ENCODE measurements around the gene TRUB2.
A peak's percentile ranks its signal among the peaks of the same experiment; 100 is the strongest.
"Not testable (repeated sequence)": the region's sequence is repeated elsewhere in the genome, so short reads cannot be mapped to it uniquely, and the experiment has no call there.

TRUB2 gene

DNA sequence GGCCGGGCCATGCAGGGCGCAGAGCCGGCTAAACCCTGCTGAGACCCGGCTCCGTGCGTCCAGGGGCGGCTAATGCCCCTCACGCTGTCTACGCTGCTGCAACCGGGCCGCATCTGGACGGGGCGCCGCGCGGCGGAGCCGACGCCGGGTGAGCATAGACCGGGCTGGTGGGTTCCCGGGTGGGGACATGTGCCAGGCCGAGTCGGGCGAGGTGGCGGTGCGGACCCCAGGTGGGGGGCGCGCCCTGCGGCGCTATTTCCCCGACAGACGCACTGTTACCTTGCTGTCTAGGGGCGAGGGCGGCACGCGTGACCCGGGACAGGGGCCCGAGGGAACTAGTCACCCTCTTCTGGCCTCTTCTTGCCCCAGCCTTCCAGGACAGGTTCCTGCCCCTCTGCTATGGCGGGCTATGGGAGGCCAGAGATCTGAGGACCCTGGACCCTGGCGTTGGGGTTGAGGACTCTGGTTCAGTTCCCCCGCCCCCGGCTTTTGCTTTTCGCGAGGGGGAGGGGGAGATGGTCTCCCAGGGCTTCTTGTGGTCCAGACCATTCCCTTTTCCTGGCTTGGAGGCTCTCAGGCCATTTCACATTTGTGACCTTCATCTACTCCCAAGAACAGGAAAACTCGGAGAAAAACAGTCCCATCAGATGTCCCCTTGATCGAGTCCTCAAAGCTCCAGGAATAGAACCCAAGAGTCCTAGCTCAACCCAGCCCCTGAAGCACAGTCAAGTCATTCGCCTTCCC is 18.6 kb upstream of the TRUB2 start:
- TF ChIP-seq, protein P1, sequence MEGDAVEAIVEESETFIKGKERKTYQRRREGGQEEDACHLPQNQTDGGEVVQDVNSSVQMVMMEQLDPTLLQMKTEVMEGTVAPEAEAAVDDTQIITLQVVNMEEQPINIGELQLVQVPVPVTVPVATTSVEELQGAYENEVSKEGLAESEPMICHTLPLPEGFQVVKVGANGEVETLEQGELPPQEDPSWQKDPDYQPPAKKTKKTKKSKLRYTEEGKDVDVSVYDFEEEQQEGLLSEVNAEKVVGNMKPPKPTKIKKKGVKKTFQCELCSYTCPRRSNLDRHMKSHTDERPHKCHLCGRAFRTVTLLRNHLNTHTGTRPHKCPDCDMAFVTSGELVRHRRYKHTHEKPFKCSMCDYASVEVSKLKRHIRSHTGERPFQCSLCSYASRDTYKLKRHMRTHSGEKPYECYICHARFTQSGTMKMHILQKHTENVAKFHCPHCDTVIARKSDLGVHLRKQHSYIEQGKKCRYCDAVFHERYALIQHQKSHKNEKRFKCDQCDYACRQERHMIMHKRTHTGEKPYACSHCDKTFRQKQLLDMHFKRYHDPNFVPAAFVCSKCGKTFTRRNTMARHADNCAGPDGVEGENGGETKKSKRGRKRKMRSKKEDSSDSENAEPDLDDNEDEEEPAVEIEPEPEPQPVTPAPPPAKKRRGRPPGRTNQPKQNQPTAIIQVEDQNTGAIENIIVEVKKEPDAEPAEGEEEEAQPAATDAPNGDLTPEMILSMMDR (IDR thresholded peaks at IDR 0.05) = no peak
- H3K27ac ChIP-seq = peak overlapping the region in 1 of 2 donors; percentile 92
- peak overlapping the region; percentile 96 for H3K4me3 ChIP-seq
- no peak for DNase-seq (ENCODE audit: low spot score)

DNA sequence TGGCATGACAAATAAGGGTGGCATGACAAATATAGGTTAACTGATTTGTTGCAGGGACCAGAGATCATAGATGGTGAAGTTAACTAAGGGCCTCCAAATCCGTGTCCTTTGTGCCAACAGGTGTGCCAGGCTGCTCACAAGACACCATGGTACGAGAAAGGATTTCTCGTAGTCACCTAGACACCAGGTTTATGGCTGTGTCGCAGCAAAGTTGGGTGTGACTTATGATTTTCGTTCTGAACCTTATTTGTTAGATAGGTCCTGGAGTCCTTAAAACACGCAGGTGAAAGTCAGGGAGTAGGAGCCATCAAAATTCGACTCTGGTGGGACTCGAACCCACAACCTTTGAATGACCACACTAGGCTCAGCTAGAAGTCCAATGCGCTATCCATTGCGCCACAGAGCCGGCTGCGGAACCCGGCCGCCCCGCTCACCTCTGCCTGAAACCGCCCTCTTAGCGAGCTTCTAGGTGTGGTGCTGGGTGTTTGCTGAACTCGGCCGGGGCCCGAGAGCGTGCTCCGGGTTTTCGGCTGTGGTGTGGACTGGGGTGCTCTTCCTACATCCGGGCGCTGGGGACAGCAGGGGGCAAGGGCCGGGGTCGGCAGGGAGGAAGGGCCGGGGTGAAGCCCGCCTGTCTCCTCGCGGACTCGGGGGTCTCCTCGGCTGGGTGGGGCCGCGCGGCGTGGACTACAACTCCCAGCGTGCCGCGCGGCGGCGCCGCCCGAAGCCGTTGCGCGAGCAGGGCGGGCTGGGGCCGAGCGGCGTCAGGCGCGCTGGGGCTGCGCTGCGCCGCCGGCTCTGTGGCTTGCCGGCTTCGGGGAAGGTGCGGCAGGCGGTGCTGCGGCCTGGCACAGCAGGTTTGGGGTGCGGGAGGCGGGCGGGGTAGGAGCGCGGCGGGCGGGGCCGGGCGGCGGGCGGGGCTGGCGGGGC is 17.8 kb upstream of the TRUB2 start, which contains the start of gene SLC27A4:
TSS of gene SLC27A4 (plus strand) at position 767 of the 930 bp plus-strand sequence. CDS start 2,606 bp downstream, outside the sequence.
- Histone ChIP-seq H3K4me3 (peak within 1 kb of the TSS; percentile 96), H3K27ac (peak within 1 kb of the TSS; percentile 62 to 92)
- TF ChIP-seq, protein P1 (IDR thresholded peaks at IDR 0.05) = no peak
- DNase-seq (ENCODE audit: low spot score) = no peak

DNA sequence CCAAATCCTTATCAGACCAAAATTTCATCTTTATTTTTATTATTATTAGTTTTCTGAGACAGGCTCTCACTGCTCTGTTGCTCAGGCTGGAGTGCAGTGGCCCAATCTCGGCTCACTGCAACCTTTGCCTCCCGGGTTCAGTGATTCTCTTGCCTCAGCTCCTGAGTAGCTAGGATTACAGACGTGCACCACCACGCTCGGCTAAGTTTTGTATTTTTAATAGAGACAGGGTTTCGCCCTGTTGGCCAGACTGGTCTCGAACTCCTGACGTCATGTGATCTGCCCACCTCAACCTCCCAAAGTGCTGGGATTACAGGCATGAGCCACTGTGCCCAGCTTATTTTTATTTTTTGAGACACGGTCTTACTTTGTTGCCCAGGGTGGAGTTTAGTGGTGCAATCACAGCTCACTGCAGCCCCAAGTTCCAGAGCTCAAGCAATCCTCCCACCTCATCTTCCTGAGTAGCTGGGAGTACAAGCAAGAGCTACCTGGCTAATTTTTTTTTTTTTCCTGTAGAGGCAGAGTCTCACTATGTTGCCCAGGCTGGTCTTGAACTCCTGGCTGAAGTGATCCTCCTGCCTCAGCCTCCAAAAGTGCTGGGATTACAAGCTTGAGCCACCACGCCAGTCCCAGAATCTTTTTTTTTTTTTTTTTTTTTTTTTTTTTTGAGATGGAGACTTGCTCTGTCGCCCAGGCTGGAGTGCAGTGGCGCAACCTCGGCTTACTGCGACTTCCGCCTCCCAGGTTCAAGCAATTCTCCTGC is 16.8 kb upstream of the TRUB2 start:
- H3K27ac ChIP-seq; DNase-seq (ENCODE audit: low spot score); H3K4me3 ChIP-seq: not testable (repeated sequence)

DNA sequence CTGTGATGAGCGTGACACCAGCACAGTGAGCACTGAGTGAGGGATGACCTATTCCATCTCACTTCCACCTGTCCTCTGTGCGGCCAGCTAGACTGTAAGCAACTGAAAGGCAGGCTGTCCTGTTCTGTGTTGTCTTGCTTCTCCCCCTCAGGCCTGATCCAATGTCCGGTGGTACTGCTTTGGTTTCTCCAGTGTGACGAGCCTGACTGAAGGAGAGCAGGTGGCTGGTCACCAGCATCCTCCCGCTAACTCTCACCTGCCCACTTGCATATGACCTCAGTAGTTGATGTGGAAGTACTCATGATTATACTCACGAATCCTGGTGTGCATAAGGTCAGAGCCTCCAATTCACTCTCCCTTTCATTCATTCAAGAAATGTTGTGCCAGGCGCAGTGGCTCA is 15.7 kb upstream of the TRUB2 start:
- TF ChIP-seq, protein P1 (IDR thresholded peaks at IDR 0.05) = no peak
- Histone ChIP-seq H3K4me3 (no peak overlapping the region), H3K27ac (no peak overlapping the region)
- no peak for DNase-seq (ENCODE audit: low spot score)

DNA sequence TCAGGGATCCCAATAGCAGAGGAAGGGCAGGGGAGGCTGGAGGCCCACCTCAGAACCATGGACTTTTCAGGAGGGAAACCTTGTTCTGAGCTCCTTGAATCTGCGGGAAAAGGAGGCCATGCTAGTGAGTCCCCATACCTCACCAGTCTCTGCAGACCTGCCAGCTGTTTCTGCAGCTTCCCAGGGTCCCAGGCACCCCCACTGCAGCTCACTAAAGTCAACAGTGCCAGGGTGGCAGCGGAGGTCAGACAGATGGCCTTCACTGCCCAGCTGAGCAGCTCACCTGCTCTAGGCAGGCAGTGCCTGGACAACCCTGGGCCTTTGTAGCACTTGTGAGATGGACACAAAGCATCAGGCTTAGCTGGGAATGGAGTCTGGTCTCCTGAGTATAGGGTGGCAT is 13.7 kb upstream of the TRUB2 start:
- no peak for DNase-seq (ENCODE audit: low spot score)
- no peak overlapping the region for H3K4me3 ChIP-seq
- H3K27ac ChIP-seq = no peak overlapping the region
- TF ChIP-seq, protein P1 (IDR thresholded peaks at IDR 0.05) = no peak

DNA sequence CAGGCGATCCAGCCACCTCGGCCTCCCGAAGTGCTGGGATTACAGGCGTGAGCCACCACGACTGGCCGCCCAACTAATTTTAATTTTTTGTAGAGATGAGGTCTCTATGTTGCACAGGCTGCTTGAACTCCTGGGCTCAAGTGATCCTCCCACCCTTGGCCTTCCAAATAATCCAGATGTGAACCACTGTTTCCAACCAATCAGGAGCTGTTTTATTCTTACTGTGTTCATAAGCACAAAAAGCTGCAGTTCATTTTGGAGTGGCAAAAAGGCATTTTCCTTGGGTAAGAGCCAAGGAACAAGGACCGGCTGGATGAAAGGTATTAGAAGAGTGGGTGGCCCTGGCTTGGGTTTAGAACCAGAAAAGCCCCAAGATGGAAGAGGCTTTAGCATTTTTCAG is 12.9 kb upstream of the TRUB2 start:
- TF ChIP-seq, protein P1 (IDR thresholded peaks at IDR 0.05) = no peak
- Histone ChIP-seq H3K4me3 (no peak overlapping the region), H3K27ac (no peak overlapping the region)
- DNase-seq (ENCODE audit: low spot score) = no peak

DNA sequence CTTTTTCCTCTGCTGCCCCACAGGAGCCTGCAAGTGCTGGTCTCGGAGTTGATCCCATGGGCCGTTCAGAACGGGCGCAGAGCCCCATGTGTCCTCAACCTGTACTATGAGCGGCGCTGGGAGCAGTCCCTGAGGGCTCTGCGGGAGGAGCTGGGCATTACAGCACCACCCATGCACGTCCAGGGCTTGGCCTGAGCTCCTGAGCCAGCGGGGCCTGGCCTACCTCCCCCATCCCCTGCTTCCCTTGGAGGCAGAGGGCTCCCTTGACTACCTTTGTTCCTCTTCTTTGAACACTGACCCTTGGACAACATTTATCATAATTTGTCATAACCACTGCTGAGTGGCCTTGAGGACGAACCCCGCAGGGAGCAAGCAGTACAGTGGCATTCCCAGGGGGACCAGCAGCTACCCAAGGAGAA is 11.2 kb upstream of the TRUB2 start:
- no peak overlapping the region for H3K4me3 ChIP-seq
- DNase-seq (ENCODE audit: low spot score) = no peak
- H3K27ac ChIP-seq = no peak overlapping the region
- TF ChIP-seq, protein P1 (IDR thresholded peaks at IDR 0.05) = no peak

All from coronary artery (tissue), 2 donors.